ENCODE measurements around the gene MYH15. TPM values are rescaled to one million over a fixed set of nuclear protein-coding genes. Genes with fewer than 3 reads are reported as not detected.
A peak's percentile ranks its signal among the peaks of the same experiment; 100 is the strongest.

Gene MYH15
- total RNA-seq, 2 donors from 2014 or later = 0.18 to 0.53 TPM

DNA sequence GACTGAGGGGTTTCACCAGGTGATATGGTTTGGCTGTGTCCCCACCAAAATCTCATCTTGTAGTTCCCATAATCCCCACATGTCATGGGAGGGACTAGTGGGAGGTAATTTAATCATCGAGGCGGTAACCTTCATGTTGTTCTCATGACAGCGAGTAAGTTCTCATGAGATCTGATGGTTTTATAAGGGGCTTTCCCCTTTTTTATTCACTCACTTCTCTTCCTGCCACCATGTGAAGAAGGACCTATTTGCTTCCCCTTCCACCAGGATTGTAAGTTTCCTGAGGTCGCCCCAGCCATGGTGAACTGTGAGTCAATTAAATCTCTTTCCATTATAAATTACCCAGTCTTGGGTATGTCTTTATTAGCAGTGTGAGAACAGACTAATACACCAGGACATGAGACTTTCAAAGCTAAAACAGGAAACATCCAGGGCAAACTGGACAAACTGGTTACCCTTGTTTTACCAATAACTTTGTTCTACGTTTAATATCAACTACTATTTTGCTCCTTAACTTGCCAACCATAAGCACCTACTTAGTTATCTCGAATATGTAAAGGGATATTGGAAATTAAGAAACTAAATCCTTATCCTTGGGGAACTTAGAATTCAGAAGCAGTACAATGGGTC, 98.2 kb downstream of the MYH15 start:
- Mint-ChIP-seq H3K9me3 (no peaks in the 10 kb centered on the region), H3K27ac (no peak overlapping the region), H3K36me3 (no peaks in the 10 kb centered on the region)
- DNase-seq (ENCODE audit: low spot score in 2 of 2) = no peak
- ATAC-seq = no peak

DNA sequence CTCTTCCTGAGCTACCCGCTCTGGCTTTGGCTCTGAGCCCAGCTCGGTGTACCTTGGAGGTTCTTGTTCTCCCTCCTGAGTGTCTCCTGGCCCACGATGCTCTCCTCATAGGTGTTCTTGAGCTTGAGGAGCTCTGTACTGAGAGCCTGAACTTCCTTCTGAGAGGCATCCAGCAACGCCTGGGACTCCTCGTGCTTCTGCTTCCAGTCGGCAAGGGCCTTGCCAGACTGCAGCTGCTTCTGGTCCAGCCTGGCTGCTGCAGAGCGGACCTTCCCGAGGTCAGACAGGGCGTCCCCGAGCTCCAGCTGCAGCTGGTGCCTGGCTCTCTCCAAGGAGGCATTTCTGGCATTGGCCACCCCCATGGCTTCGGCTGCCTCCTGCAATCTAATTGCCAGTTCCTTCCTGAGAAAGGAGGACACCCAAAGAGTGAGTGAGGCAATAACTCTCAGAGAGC, 99.8 kb downstream of the MYH15 start:
- H3K27ac Mint-ChIP-seq = no peak overlapping the region
- H3K36me3 Mint-ChIP-seq = no peaks in the 10 kb centered on the region
- no peaks in the 10 kb centered on the region for H3K9me3 Mint-ChIP-seq
- DNase-seq (ENCODE audit: low spot score in 2 of 2) (no peak), ATAC-seq (no peak)

DNA sequence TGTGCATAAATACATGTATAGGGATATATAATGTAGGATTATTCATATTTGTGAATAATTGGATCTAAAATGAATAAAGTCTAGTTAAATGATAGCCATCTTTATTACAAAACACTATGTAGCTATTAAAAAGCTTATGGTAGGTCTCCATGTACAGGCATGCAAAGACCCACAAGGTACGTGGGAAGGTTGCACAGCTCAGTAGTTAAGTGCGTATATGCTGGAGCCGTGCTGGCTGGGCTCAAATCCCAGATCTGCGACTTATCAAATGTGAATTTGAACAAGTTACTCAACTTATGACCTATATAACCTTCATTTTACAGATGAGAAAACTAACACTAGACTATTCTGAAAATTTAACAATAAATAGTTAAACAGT, 100.6 kb downstream of the MYH15 start:
- DNase-seq (ENCODE audit: low spot score in 2 of 2) = no peak
- H3K27ac Mint-ChIP-seq = no peak overlapping the region
- no peak for ATAC-seq
- no peaks in the 10 kb centered on the region for H3K36me3 Mint-ChIP-seq
- H3K9me3 Mint-ChIP-seq = no peaks in the 10 kb centered on the region

DNA sequence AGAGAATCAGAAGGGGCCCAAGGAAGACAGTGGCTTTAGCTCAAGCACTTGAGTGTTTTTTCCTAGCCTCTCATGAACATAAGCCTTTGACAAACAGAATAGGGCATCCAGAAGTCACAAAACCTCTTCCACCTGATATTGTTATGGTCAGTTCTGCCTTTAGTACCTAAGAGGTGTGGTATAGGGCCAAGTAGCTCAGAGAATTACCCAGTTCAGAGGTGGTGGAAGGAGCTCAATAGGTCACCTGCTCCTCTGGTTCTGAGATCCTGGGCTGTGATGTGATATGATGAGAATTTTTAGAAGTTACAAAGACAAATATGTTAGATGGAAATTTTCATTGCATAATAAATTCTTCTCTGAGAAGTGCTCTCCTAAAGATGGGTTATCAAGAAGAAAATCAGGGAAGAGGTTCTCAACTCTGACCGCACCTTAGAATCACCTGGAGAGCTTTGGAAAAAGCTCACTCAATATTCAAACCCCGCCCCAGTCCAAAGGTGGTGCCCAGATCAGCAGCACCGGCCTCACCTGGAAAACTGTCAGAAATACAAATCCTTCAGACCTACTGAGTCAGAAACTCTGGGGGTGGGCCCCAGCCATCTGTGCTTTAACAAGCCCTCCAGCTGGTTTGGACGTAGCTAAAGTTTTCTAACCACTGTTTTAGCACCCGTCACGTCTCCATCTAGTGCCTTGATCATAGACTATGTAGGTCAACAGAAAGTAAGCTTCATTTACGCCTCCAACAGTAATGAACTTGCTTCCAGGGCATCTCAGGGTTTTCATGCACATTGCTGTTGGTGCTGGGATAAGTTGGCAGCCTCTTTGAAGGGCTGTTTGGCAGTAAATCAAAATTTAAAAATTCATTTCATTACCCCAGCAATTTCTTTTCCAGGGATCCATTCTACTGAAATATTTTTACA, 101.3 kb downstream of the MYH15 start:
- Mint-ChIP-seq H3K36me3 (no peaks in the 10 kb centered on the region), H3K27ac (no peak overlapping the region), H3K9me3 (no peaks in the 10 kb centered on the region)
- DNase-seq (ENCODE audit: low spot score in 2 of 2) (no peak), ATAC-seq (no peak)

DNA sequence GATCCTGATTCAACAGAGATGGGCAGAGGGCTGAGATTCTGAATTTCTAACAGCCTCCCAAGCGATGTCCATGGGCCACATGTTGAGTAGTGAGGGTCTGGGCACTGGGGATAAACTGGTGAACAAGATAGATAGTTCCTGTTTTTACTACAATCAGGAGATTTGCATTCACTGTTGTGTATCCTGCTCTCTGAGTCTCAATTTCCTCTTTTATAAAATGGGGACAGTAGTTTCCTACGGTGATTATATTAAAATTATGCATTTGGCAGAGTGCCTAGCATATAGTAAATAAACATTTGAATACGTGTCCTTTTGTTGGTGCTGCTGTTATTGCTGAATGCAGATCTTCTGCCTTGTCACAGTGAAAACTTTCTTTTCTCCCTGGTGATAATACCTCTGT, 102.5 kb downstream of the MYH15 start:
- DNase-seq (ENCODE audit: low spot score in 2 of 2) (no peak), ATAC-seq (no peak)
- Mint-ChIP-seq H3K9me3 (no peaks in the 10 kb centered on the region), H3K27ac (no peak overlapping the region), H3K36me3 (no peaks in the 10 kb centered on the region)

DNA sequence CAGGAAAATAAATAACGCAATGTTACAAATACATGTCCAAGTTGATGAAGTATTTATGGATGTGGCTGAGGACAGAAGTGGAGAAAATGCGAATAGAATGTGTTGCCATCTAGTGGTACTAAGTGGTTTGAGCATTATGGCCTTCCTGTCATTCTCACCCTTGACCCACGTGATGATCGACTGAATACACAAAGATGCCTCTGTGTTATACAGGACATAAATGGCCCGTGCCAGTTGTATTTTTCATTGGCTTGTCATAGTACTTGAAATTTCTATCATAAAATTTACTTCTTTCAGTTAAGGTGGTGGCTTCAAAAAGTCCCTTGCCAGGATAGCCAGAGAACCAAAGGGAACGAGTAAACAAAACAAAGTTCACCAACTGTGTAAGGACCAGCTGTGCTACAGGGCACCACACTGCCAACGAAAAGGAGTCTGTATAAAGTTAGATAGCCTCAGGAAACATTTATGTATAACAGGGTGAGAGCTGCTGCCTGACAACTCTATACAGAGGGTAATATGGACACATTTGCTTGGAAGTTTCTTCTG, 103.7 kb downstream of the MYH15 start:
- peak overlapping the region in 1 of 2 donors; percentile 15 for H3K27ac Mint-ChIP-seq
- no peaks in the 10 kb centered on the region for H3K9me3 Mint-ChIP-seq
- no peak for DNase-seq (ENCODE audit: low spot score in 2 of 2)
- H3K36me3 Mint-ChIP-seq = no peaks in the 10 kb centered on the region
- ATAC-seq = peak; percentile 86 to 92

DNA sequence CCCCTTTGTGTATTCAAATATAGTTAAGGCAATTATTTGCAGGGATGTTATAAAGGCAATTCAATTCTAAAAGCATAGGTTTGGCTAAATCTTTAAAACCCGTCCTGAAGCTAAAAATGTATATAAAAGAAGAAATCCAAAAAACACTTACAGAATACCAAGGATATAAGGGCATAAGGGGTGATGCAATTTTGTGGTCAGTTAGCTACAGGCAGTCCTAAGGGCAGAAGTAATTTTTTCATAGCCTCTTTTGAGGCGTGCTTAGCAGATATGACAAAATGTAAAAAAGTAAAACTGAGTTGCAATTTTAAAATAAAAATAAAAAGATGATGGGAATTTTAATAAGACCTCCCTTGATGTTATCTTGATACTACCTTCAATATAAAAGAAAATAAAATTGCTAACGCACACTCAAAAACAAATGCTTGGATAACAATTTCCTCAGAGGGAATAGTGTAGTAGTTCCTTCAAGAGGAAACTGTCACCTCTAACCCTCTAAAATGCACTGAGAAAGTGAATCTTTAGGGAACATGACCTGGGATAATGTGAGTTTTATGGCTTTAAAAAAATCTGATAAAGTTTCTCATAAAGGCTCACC, 104.2 kb downstream of the MYH15 start:
- peak; percentile 14 to 28 for ATAC-seq
- H3K27ac Mint-ChIP-seq = no peak overlapping the region
- no peak for DNase-seq (ENCODE audit: low spot score in 2 of 2)
- H3K36me3 Mint-ChIP-seq = no peaks in the 10 kb centered on the region
- no peaks in the 10 kb centered on the region for H3K9me3 Mint-ChIP-seq

DNA sequence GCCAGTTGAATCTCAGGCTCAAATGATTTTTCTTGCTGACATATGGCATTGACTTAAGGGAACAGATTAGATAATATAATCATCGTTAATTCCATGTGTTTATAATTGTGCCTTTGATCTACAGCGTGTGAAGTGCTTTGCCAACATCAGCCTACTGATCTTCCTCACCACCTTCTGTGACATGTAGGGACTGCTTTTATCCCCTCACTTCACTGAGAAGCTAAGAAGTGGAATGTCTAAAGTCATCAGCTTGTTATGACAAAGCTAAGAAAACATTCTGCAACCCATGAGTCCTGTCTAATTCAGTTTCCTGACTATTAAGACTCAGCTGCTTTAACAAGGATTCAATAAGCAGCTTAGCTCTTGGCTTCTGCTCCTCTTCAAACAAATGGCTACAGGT, 106.0 kb downstream of the MYH15 start:
- no peak for ATAC-seq
- H3K36me3 Mint-ChIP-seq = peaks cover 7 to 9% of the 10 kb centered on the region in 2 donors
- H3K27ac Mint-ChIP-seq = no peak overlapping the region
- no peak for DNase-seq (ENCODE audit: low spot score in 2 of 2)
- H3K9me3 Mint-ChIP-seq = no peaks in the 10 kb centered on the region

DNA sequence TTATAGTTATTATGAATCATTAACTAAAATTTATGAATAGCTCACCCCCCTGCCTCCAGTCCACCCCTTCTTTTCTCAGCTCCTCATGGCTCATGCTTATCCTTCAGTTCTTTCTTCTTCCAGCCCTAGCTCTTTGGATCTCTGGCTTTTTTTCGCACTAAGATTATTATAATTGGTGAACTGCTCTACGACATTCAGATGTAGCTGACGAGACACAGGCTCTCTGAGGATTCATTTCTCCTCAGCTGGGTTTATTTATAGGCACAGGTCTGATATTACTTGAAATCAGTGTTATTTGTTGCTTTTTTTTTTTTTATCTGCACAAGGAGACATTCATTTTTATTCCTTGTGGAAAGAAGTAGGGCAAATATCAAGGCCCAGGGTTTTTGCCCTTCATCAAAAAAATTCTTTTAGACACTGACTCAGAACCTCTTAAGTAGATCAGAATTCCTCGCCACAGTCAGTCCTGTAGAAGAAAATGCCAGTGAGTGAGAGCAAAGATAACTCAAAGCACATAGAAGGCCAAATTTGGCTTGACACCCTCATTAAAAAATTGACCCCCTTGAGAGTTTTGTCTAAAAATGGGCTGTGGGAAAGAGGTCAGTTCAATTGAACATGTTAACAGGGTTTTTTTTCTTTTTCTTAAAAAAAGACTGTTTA, 106.6 kb downstream of the MYH15 start:
- H3K36me3 Mint-ChIP-seq = peaks cover 7 to 9% of the 10 kb centered on the region in 2 donors
- no peak for ATAC-seq

DNA sequence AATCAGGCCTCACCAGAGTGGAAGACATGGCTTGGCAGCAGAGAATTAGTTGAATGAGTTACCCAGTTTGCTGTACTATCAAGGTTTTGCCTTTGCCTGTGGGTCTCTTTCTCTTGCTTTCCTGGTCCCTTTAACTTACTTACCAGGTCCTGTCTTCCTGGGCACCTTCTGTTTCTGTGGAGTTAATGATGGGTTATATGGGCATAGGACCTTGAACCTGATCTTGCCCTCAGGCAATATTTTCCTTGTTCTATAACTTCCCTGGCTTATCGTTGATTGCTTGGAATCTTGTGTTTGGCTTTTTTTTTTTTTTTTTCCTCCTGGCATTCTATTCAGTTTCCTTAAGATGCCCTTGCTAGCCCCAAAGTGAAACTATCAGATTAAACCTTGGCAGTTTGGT, 107.2 kb downstream of the MYH15 start:
- DNase-seq (ENCODE audit: low spot score in 2 of 2) (no peak), ATAC-seq (no peak)
- Mint-ChIP-seq H3K27ac (no peak overlapping the region), H3K36me3 (peaks cover 7 to 9% of the 10 kb centered on the region in 2 donors), H3K9me3 (no peaks in the 10 kb centered on the region)

More for the DNA sequence above, 106.6 kb downstream of the MYH15 start:
- H3K9me3 Mint-ChIP-seq = no peaks in the 10 kb centered on the region
- H3K27ac Mint-ChIP-seq = no peak overlapping the region
- DNase-seq (ENCODE audit: low spot score in 2 of 2) = no peak

DNA sequence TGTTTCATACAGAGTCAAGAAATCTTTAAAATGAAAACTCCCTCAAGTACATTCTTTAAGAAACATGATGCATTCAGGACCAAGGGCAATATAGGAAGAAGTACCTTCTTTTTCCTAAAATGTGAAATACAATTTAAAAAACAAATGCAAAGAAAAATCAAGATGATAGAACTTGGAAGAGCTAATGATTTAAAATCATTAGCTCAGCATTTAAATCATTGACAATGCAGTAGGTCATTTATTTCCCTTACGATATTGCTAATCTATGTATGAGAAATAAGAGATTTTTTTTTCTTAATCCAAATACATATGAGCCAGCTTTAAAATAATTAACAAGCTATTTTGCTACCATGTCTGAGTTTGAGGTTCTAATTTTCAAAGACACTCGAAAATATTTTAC, 108.6 kb downstream of the MYH15 start:
- no peak overlapping the region for H3K27ac Mint-ChIP-seq
- ATAC-seq (no peak), DNase-seq (ENCODE audit: low spot score in 2 of 2) (no peak)
- no peaks in the 10 kb centered on the region for H3K9me3 Mint-ChIP-seq
- H3K36me3 Mint-ChIP-seq = peaks cover 7 to 9% of the 10 kb centered on the region in 2 donors

DNA sequence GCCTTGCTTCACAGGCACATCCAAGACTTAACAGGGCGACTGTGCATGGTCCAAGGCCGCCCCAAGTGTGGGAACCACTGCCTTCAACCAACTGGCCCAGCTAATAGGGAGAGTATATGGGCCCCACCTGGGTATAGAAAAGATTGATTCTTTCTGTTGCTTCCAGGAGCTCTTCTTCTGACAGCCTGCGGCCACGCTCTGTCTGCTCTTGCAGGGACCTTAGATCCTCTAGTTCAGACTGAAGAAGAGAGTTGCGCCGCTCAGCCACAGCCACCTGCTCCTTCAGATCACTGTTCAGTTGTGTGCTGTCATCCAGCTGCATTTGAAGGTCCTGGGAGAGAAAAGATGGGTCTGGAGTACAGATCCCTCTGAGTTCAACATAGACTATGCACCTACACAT, 111.9 kb downstream of the MYH15 start:
- Mint-ChIP-seq H3K27ac (no peak overlapping the region), H3K36me3 (peaks cover 7 to 9% of the 10 kb centered on the region in 2 donors), H3K9me3 (no peaks in the 10 kb centered on the region)
- ATAC-seq = no peak
- DNase-seq (ENCODE audit: low spot score in 2 of 2) = no peak

DNA sequence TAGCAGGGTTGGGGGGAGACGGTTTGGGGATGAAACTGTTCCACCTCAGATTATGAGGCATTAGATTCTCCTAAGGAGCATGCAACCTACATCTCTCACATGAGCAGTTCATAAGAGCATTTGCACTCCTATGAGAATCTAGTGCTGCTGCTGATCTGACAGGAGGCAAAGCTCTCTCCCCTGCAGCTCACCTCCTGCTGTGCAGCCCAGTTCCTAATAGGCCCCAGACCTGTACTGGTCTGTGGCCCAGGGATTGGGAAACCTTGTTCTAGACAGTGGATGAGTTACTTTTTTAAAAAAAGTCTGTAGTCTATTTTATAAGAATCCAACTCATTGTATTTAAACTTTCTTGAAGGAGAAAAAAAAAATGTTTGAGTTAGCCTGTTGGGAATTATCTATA, 114.1 kb downstream of the MYH15 start:
- ATAC-seq = no peak
- no peak for DNase-seq (ENCODE audit: low spot score in 2 of 2)
- Mint-ChIP-seq H3K9me3 (no peaks in the 10 kb centered on the region), H3K36me3 (peaks cover 7 to 9% of the 10 kb centered on the region in 2 donors), H3K27ac (no peak overlapping the region)

DNA sequence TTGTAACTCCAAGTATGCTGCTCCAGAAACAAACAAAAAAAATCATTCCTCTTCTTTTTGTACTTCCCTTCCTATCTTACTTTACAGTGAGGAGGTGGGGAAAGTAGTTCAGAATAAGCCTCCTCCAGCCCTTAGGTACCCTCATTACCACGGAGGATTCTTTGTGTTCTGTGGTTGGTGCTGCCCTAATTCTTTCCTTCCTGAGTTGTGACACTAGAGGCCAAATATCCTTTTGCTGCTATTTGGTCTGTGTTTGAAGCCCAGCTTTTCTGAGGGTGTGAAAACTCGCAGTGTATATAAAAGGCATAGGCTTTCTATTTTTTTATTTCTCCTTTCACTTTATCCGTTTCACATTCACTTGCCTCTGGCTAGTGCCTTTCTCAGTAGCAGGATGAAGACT, 115.8 kb downstream of the MYH15 start:
- Mint-ChIP-seq H3K9me3 (no peaks in the 10 kb centered on the region), H3K36me3 (peaks cover 2% of the 10 kb centered on the region in 2 donors), H3K27ac (no peak overlapping the region)
- ATAC-seq = no peak
- DNase-seq (ENCODE audit: low spot score in 2 of 2) = no peak

DNA sequence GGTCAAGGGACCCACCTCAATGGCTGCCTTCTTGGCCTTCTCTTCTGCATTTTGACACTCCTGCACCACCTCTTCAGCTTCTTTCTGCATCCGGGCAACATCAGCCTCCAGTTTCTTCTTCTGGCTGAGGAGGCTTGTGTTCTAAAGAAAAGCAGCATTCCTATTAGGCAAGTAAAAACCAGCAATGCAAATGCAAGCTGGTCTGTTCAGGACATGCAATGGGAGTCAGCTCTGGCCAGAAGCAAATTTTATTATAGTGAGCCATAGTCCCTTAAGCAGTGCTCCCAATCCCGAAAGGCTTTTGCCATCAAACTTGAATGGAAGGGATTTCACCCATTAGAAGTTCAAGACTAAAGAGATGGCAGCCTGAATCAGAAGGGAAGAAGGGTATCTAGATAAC, 116.4 kb downstream of the MYH15 start:
- no peak for ATAC-seq
- no peak for DNase-seq (ENCODE audit: low spot score in 2 of 2)
- no peaks in the 10 kb centered on the region for H3K36me3 Mint-ChIP-seq
- H3K27ac Mint-ChIP-seq = no peak overlapping the region
- no peaks in the 10 kb centered on the region for H3K9me3 Mint-ChIP-seq

DNA sequence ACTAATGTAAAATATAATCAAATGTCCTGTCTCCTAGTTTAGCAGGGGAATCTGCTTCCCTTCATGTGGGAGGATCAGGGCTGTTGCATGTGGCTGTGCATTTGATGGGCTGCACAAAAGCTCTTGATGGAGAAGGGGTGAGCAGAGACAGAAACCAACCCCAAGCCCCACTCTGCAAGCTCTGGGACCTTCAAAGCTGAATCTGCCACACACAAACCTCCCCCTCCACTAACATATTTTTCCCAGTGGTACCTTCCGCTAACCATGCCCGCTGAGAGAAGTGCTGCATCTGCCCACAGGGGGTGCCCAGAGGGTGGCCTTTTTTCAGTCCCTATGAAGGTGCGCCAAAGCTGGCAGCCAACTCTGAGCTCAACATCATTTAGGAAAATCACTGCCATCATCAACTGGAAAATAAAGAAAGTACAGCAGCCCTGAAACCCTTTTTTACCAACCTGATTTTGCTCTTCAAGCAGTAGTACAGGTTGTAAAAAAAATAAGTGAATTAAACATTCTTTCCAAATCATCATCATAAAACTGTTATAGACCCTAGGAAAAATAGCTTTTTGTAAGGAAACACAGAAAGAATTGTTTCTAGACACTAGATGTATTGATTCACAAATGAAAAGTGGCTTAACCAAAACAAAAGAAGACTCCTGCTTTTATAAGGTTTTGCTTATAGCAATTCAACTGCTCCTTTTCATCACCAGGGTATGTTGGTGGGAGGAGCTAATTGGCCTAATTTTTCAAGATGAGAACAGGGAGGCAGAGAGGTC, 117.1 kb downstream of the MYH15 start:
- Mint-ChIP-seq H3K27ac (no peak overlapping the region), H3K9me3 (no peaks in the 10 kb centered on the region), H3K36me3 (no peaks in the 10 kb centered on the region)
- no peak for DNase-seq (ENCODE audit: low spot score in 2 of 2)
- ATAC-seq = no peak

Measured in activated naive CD4-positive, alpha-beta T cell treated with anti-CD3 and anti-CD28 coated beads, Interleukin-2, amount 50 U/mL, for 72 hours (primary cell).